Measurements from ENCODE around the gene COL5A1.

COL5A1 gene

DNA sequence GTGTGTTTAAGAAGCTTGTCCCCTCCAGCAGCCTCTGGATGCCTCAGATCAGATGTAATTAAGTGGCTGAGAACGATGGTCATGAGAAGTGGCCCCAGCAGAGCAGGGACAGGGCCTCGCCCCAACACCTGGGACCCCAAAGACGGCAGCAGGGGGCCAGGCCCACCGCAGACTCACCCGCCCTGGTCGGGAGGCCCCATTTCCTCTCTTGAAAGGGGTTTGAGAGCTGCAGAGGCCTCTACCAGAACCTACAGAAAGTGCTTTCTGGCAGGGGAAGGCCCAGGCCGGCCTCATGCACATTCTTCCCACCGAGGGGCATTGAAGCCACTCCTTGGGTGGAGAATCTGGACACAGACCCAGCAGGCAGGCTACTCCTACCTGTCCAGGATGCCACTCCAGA is 153.8 kb downstream of the COL5A1 start:
- no peak for DNase-seq

DNA sequence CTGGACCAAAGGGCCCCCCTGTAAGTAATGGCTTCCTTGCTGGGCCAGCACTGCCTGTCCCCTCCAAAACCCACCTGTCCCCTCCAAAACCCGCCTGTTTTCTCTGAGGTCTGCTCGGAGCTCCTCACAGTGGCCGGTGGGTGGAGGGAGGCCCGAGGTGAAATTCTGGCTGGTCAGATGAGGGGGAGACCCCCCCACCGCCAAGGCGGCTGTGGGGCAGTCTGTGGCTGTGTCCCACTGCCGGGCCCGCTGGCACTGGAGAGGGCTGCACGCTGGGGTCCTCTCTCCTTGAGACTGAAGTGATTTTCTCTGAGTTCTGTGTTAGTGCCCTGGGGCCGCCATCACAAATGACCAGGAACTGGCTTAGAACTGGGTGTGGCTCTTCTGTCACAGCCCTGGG is 155.3 kb downstream of the COL5A1 start:
- DNase-seq: no peak

GRCh38 chr9:134800791-134801339 is 159.3 kb downstream of the COL5A1 start:
- no peak for DNase-seq

DNA sequence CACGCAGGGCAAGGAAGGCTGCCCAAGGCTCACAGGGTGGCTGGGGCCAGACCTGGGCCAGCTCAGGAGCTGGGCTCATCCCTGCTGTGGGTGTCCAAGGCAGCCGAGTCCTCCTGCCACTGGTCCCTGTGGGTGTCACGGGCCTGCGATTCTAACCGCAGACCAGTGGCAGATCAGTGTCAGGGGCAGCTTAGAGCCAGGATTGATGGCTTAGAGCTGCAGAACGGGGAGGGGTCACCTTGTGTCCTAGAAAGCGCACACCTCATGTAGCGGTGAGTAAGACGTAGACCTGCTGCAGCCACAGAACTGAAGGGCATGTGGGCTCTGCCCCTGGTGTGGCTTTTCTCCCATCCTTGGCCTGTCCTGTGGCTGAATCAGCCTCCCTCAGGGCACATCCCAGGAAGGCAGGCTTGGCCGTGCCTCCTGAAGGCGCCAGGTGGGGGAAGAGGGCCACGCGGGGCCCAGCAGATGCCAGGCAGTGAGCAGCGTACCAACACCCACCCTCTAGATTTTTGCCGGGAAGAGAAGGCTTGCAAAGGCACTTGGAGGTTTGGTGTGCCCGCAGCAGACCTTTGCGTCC is 160.7 kb downstream of the COL5A1 start:
- DNase-seq: no peak

GRCh38 chr9:134804871-134805270 is 163.3 kb downstream of the COL5A1 start:
- no peak for DNase-seq

GRCh38 chr9:134807716-134808446 is 166.3 kb downstream of the COL5A1 start:
- no peak for DNase-seq

DNA sequence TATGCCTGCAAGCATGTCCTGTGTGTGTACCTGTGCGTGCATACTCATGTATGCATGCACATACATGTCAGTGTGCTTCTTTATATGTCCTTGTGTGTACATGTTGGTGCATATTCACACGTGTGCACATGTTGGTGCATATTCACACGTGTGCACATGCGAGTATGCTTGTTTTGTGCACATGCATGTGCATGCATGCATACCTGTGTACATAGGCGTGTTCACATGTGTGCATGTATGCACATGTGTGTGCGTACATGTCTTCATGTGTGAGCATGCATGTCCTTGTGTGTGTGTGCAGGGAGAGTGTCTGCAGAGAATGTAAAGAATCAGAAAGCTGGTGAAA is 166.8 kb downstream of the COL5A1 start:
- DNase-seq: no peak

- DNase-seq: no peak
Observed at GRCh38 chr9:134809292-134809691, 167.7 kb downstream of the COL5A1 start.

- no peak for DNase-seq
Observed at GRCh38 chr9:134809826-134810225, 168.2 kb downstream of the COL5A1 start.

- no peak for DNase-seq
Observed at GRCh38 chr9:134811079-134811672, 169.6 kb downstream of the COL5A1 start.

DNA sequence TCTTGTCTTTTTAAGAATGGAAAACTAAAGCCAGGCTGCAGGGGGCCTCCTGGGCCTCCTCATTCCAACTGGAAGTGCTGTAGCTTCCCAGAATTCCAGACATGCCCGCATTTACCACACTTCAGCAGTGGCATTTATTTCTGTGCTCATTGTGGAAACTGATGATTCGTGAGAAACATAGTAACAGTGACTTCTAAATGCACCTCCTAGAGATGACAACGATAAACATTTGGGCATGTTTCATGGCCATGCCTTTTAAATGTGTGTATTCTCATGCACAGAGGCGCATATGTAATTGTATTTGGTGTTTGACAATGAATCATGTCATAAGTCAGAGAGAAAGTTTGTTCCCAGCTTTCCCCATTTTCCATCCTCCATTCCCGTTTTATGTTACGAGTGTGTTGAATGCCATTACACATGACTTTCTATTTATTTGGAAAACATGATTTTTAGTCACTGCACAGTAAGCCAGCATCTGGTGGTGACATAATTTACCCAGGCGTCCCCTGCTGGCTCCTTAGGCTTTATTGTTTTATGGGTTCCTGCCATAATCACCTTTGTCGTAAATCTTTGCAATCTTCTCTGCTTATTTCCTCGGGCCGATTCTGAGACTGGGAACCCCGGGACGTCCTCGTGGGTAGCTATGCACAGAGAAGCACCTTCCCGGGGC is 170.2 kb downstream of the COL5A1 start:
- DNase-seq: no peak

DNA sequence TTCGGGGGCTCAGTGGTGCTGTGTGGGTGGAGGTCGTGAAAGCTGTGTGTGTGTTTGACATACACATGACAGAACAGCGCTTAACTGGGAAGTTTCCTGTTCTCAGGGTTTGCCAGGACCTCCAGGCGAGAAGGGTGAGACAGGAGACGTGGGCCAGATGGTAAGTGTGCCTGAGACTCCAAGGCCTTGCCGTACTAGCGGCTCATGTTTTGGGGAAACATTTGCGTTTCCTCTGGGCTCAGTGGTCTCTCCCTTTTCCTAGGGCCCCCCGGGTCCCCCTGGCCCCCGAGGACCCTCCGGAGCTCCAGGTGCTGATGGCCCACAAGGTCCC is 170.7 kb downstream of the COL5A1 start:
- DNase-seq: no peak

- DNase-seq: no peak
Observed at GRCh38 chr9:134813841-134814240, 172.2 kb downstream of the COL5A1 start.

GRCh38 chr9:134814598-134815215 is 173.1 kb downstream of the COL5A1 start:
- no peak for DNase-seq

- no peak for DNase-seq
Observed at GRCh38 chr9:134815435-134816214, 174.0 kb downstream of the COL5A1 start.

- DNase-seq: no peak
Observed at GRCh38 chr9:134816264-134816663, 174.7 kb downstream of the COL5A1 start.

- no peak for DNase-seq
Observed at GRCh38 chr9:134818000-134818568, 176.5 kb downstream of the COL5A1 start.

DNA sequence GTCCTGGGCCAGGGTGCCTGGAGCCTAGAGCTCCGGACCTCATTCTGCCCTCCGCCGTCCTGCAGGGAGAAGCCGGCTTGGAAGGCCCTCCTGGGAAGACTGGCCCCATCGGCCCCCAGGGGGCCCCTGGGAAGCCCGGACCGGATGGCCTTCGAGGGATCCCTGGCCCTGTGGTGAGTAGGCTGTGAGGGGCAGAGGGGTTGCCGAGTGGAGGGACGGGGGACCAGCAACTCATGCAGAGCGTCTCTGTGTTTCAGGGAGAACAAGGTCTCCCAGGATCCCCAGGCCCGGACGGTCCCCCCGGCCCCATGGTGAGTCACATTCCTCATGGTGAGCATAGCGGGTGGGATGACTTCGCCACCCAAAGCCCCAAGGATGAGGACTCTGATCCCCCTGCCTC is 177.0 kb downstream of the COL5A1 start:
- no peak for DNase-seq

GRCh38 chr9:134820901-134821300 is 179.3 kb downstream of the COL5A1 start:
- no peak for DNase-seq

GRCh38 chr9:134822541-134822940 is 180.9 kb downstream of the COL5A1 start:
- no peak for DNase-seq

DNA sequence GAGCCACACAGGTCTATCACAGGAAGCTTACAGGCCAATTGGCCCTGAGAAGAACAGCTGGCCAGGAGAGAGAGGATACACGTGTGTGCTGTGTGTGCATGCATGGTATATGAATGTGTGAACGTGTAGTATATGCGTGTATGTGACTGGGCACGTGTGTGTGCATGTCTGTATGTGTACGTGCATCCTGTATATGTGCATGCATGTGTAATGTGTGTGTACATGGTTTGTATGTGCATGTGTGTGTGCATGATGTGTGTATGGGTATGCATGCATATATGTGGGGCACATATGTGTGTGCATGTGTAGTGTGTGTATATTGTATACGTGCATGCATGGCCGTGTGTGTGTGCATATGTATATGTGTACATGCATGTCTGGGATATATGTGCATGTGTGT is 182.0 kb downstream of the COL5A1 start:
- DNase-seq: no peak

DNA sequence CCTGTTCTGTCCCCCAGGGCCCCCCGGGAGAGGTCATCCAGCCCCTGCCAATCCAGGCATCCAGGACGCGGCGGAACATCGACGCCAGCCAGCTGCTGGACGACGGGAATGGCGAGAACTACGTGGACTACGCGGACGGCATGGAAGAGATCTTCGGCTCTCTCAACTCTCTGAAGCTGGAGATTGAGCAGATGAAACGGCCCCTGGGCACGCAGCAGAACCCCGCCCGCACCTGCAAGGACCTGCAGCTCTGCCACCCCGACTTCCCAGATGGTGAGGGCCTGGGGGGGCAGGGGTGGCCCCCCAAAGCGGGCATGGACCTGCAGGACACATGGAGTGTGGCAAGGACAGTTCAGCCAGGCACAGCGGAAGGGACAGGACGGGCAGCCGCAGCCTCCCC is 183.0 kb downstream of the COL5A1 start:
- no peak for DNase-seq

Measured in NCI-H510A treated with DMSO at 0.1 percent for 48 hours (cell line).